ENCODE data around the gene HDAC7.

DNA sequence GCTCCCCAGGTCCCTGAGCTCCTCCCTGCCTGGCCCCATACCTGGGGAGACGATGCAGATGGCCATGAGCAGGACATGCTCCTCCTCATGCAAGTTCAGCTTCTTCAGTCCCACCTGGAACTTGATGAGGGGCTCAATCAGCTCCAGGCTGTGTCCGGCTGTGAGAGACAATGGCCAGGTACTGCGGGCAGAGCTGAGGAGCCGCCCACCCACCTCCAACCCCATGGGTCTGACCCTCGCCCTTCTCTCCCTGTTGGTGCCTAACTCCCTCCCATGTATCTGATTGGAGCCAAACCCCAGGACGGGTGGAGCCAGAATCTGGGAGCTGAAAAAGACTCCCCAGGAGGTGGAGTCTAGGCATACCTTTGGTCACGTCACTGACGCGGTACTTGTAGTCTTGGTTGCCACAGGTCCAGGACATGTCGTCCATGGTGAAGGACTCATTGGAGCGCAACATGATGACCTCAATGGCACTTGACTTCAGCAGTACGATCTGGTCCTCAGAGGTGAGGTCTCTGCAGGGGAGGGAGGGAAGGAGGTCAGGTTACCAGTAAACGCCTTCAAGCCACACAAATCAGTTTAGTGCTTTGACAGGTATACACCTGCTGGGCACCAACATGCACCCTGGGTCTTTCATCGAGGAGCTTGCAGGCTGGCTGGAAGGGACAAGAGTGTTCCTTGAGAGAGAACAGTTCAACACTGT is 26.7 kb upstream of the HDAC7 start:
- no peak for TF ChIP-seq POLR2A (IDR thresholded peaks at IDR 0.05)
- TF ChIP-seq, protein P1, sequence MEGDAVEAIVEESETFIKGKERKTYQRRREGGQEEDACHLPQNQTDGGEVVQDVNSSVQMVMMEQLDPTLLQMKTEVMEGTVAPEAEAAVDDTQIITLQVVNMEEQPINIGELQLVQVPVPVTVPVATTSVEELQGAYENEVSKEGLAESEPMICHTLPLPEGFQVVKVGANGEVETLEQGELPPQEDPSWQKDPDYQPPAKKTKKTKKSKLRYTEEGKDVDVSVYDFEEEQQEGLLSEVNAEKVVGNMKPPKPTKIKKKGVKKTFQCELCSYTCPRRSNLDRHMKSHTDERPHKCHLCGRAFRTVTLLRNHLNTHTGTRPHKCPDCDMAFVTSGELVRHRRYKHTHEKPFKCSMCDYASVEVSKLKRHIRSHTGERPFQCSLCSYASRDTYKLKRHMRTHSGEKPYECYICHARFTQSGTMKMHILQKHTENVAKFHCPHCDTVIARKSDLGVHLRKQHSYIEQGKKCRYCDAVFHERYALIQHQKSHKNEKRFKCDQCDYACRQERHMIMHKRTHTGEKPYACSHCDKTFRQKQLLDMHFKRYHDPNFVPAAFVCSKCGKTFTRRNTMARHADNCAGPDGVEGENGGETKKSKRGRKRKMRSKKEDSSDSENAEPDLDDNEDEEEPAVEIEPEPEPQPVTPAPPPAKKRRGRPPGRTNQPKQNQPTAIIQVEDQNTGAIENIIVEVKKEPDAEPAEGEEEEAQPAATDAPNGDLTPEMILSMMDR (IDR thresholded peaks at IDR 0.05), result no peak
- no peak for TF ChIP-seq POLR2AphosphoS5 (IDR thresholded peaks at IDR 0.05)
